Measurements from ENCODE around the gene AJM1.

AJM1 gene

DNA sequence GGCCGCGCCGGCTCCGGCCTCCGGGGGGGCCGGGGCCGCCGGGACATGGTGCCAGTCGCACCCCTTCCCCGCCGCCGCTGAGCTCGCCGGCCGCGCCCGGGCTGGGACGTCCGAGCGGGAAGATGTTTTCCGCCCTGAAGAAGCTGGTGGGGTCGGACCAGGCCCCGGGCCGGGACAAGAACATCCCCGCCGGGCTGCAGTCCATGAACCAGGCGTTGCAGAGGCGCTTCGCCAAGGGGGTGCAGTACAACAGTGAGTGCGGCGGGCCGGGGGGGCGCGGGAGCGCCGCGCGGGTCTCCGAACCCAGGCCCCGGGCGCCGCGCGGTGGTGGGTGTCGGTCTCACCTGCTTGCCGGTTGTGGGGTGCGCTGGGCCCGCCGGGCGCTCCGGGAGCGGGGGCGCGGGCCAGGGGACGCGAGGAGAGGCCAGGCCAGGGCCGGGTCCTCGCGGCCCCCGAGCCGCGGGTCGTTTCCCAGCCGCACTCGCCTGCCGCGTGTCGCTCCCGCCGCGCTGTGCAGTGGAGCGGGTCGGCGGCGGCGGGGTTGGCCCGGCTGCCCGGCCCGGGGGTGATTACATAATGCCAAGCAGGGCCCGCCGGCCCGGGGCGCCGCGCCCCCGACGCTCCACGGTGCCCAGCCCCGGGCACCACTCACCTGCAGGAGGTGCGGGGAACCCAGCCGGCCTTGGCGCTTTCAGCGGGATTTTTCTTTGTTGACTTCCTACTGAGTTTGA lies 34.0 kb upstream of the AJM1 start:
- no peak for FAIRE-seq

- FAIRE-seq: no peak
Measured at GRCh38 chr9:136808806-136809158, 33.5 kb upstream of the AJM1 start.

- FAIRE-seq: no peak
Measured at GRCh38 chr9:136814725-136815421, 27.4 kb upstream of the AJM1 start.

DNA sequence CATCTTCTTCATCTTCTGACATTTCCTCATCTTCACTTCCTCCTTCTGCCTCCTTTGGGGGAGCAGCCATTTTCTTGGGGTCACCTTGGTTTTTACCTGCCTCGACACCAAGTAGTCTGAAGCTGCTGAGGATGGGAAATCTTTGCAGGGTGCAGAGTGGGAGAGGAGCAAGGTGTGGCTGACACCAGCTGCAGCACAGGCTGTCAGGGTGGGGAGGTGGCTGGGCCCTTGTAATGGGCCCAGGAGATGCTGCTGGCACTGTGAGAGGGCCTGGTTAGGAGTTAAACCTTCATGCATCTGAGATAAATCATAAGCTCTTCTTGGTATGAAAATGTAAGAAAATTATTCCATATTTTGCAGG lies 26.9 kb upstream of the AJM1 start:
- no peak for FAIRE-seq

- no peak for FAIRE-seq
Measured at GRCh38 chr9:136820971-136821825, 21.1 kb upstream of the AJM1 start.

DNA sequence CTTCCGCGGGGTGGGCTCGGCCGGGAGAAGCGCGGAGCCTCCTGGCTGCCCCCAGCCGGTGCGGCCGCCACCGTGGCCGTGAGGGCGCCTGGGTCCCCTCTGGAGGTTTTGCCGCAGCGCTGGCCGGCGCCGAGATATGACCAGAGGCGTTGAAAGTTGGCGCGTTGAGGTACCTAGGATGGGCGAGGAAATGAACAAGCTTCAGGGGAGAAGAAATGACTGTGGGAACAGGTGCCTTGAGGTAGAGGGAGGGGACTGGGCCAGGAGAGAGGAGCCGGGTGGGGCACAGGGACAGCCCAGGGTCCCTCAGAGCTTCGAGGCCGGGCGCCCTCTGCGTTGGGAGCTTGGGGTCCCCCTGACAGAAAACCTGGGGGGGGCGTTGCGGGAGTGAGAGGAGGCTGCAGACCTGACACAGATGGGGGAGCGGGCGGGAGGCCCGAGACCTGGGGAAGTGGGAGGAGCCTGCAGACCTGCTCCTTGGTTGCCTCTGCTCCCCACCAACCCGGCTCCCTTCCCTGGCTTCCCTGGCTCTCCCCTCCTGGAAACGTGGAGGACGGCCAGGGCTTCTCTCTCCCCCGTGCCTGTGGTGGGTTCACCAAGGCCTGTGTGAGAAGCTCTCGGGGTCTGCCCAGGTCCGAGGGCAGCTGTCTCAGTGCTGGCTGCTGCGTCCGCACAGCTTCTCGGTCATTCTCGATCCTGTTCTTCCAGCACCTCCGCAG lies 20.3 kb upstream of the AJM1 start:
- no peak for FAIRE-seq

- no peak for FAIRE-seq
Measured at GRCh38 chr9:136823136-136824046, 18.9 kb upstream of the AJM1 start.

GRCh38 chr9:136824496-136825225 lies 17.6 kb upstream of the AJM1 start:
- FAIRE-seq: no peak

- FAIRE-seq: no peak
Measured at GRCh38 chr9:136825295-136826187, 16.7 kb upstream of the AJM1 start.

GRCh38 chr9:136826188-136826541 lies 16.1 kb upstream of the AJM1 start:
- FAIRE-seq: no peak

DNA sequence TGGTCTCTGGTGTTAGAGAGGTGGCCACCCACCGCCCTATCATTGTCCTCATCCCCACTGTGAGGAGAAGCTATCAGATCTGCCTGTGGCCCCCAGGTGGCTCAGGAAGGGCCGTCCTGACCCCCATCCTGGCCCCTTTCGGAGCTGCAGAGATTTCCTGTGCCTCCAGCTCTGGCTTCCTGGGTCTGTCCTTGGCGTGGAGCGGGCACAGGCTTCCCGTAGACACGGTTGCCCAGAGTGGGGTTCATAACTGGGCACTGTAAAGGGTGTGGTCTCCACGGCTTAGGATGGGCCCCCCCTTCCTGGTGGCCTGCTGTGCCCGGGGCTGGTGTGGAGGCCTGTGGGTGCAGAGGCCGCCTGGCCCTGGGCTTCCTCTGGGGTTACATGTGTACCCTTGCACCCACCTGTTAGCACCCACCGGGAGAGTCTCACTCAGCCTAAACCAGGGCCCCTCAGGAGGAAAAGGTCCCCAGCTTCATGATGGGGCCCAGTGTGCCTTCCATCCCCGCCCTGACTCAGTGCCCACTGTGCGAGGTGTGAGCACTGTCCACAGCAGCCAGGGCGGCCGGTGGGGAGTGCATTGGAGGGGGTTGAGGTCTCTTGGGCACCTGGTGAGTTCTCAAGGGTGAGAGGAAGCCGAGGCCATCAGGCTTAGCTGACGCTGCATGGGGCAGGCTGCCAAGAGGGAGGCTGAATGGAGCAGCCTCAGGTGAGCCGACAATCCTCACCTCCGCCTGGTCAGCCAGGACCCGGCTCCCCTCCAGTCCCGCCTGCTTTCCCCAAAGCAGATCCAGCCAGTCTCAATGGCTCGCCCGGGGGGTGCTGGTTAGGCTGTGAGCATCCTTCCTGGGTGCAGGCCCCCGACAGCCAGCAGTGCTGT lies 15.3 kb upstream of the AJM1 start:
- no peak for FAIRE-seq

- FAIRE-seq: no peak
Measured at GRCh38 chr9:136827794-136828473, 14.3 kb upstream of the AJM1 start.

GRCh38 chr9:136828474-136829140 lies 13.7 kb upstream of the AJM1 start:
- no peak for FAIRE-seq

DNA sequence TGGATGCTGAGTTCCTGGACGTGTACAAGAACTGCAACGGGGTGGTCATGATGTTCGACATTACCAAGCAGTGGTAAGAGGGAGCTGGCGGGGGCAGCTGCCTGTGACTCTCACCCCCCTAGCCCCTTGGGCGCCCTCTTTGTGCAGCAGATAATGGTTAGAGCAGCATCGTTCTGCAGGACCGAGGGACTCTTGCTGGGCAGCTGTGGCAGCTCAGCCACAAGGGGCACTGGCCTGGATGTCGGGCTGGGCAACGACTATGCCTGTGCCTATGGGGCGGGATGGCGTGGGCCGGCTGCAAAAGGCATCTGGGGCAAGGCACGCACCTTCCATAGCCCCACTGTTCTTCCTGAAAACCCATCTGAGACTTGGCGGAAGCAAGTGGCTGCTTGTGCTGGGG lies 12.9 kb upstream of the AJM1 start:
- no peak for FAIRE-seq

DNA sequence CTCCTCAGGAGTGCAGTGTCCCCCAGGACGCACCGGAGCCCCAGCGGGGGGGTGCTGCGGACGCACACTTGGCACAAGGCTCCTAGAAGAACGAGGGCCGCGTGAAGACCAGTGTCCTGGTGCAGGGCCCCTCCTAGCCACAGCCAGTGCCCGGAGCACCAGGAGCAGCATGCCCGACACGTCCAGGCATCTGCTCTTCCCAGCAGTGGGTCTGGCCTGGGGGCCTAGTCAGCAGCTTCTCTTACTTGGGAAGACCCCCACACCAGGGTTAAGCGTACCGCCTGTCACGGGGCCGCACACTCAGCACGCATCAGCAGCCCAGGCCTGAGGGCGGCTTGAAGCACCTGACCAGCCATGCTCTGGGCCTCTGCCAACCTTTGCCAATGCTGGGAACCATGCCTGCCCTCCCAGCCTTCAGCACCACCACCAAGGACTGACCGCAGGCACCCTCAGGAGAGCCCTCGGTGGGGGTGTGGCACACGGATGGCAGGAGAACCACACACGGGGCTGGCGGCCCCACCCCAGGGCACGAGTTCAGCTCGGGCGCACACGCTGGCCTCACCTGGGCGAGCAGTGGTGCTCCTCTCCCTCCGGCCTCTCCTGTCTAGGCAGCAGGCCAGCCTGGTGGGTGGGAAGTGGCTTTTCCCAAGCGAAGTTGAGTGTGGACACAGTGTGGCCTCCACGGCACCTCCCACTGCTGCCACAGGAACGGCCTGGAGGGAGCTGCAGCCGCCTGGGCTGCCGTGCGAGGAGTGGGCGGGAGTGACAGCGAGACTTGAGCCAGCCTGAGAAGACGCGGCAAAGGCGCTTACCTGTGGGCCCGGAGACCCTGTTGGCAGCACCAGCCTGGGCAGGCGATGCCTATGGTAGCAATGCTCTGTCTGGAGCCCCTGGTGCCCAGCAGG lies 12.0 kb upstream of the AJM1 start:
- FAIRE-seq: no peak

- no peak for FAIRE-seq
Measured at GRCh38 chr9:136831002-136831719, 11.1 kb upstream of the AJM1 start.

Measured in TTC549 (cell line).